PFSK-1 (cell line): ENCODE data around the gene LCNL1.

Experiments
- FOXP2 ChIP-seq: optimal IDR thresholded peaks from 2 replicates; pipeline ENCODE3; 2011; ENCODE audit warnings: borderline replicate concordance, control low read depth, inconsistent platforms; ENCODE audit not compliant: insufficient read depth; ENCODE audit errors: extremely low read length, extremely low read depth
- POLR2AphosphoS5 ChIP-seq: IDR thresholded peaks from 2 replicates; pipeline ENCODE4 v1.6.1; 2012; ENCODE audit warnings: low read depth, mild to moderate bottlenecking, control low read depth, low read length, moderate library complexity
- REST ChIP-seq, 2 experiments: IDR thresholded peaks; 2 replicates each; pipeline versions ENCODE4 v1.6.1 to v1.8.0; 2011 to 2012; ENCODE audit warnings: low read depth in 2 of 2, low read length in 2 of 2, control low read depth in 1 of 2, inconsistent platforms in 1 of 2, mild to moderate bottlenecking in 1 of 2, moderate library complexity in 1 of 2; ENCODE audit not compliant: insufficient read depth in 1 of 2
- SIN3A ChIP-seq: IDR thresholded peaks from 2 replicates; pipeline ENCODE4 v1.6.1; 2012; ENCODE audit warnings: mild to moderate bottlenecking, low read length, moderate library complexity, borderline replicate concordance; ENCODE audit not compliant: insufficient read depth
- TAF1 ChIP-seq: IDR thresholded peaks from 2 replicates; pipeline ENCODE4 v1.6.1; 2012; ENCODE audit warnings: low read length, control low read depth, borderline replicate concordance; ENCODE audit not compliant: insufficient read depth

GRCh38 chr9:136962701-136963248 is 20.0 kb upstream of the LCNL1 start:
- TF ChIP-seq POLR2AphosphoS5 (no peak), TAF1 (no peak), REST (IDR thresholded peaks at IDR 0.05; ENCODE audit: insufficient read depth in 1 of 2, low read depth in 2 of 2, low read length in 2 of 2) (no peak), SIN3A (no peak), FOXP2 (no peak)
